ENCODE measurements around the gene SRSF4. TPM values are rescaled to one million over a fixed set of nuclear protein-coding genes. Genes with fewer than 3 reads are reported as not detected.

SRSF4 gene
- total RNA-seq, 2 donors from 2014 or later, result 86.3 to 90.3 TPM

DNA sequence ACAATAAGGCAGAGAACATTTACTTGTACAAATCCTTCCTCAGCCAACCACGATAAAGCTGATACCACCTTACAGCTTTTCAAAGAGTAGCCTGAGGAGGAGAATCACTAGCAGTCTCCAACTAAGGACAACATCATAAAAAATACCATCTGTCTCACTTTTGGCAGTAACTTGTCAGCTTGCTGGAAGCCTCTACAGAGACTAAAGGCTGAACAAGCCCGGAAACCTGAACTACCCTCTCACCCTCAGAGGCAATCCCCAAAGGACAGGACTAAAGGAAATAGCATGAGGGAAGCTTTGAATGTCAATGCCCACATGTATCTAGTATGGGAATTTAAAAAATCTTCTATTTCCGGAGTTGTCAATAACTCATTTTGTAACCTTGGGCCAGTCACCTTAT, 10.6 kb downstream of the SRSF4 start:
- no peak for DNase-seq
- Histone ChIP-seq H3K36me3 (no peaks in the 10 kb centered on the region), H3K9ac (ENCODE audit: low read depth in 2 of 2, low read length in 2 of 2) (no peak overlapping the region), H3K27ac (no peak overlapping the region), H3K27me3 (no peaks in the 10 kb centered on the region), H3K9me3 (no peaks in the 10 kb centered on the region), H3K4me1 (no peaks in the 10 kb centered on the region), H3K4me3 (no peak overlapping the region)
- intact Hi-C loops (cut with DNase I), result loop anchor here (10.0 kb wide), 1 partner anchor 46 kb away; the partner anchor contains the start of gene TMEM200B
- TF ChIP-seq, protein P1, sequence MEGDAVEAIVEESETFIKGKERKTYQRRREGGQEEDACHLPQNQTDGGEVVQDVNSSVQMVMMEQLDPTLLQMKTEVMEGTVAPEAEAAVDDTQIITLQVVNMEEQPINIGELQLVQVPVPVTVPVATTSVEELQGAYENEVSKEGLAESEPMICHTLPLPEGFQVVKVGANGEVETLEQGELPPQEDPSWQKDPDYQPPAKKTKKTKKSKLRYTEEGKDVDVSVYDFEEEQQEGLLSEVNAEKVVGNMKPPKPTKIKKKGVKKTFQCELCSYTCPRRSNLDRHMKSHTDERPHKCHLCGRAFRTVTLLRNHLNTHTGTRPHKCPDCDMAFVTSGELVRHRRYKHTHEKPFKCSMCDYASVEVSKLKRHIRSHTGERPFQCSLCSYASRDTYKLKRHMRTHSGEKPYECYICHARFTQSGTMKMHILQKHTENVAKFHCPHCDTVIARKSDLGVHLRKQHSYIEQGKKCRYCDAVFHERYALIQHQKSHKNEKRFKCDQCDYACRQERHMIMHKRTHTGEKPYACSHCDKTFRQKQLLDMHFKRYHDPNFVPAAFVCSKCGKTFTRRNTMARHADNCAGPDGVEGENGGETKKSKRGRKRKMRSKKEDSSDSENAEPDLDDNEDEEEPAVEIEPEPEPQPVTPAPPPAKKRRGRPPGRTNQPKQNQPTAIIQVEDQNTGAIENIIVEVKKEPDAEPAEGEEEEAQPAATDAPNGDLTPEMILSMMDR (IDR thresholded peaks at IDR 0.05), result no peak

DNA sequence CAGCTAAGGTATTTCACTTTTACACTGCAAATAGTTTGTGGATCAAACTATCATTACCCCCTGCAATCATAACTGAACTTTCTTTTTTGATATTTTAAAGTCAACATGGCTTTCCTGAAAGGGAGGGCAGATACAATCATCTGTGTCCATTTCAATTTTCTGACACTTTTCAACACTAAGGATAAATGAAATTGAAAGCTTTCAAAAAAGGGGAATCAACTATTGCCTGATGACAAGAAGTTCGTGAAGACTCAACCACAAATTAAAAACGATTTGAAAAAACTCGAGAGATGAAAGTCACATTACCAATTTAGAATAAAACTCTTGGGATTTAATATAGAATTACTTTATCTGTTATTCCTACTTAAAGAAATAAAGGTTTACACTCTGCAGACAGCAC, 11.7 kb downstream of the SRSF4 start:
- TF ChIP-seq, protein P1 (IDR thresholded peaks at IDR 0.05), result no peak
- Histone ChIP-seq H3K9ac (ENCODE audit: low read depth in 2 of 2, low read length in 2 of 2) (no peak overlapping the region), H3K4me1 (no peaks in the 10 kb centered on the region), H3K4me3 (no peak overlapping the region), H3K27ac (no peak overlapping the region), H3K27me3 (no peaks in the 10 kb centered on the region), H3K9me3 (no peaks in the 10 kb centered on the region), H3K36me3 (no peaks in the 10 kb centered on the region)
- DNase-seq, result no peak
- intact Hi-C loops (cut with DNase I), result loop anchor here (10.0 kb wide), 1 partner anchor 45 kb away; the partner anchor contains the start of gene TMEM200B

DNA sequence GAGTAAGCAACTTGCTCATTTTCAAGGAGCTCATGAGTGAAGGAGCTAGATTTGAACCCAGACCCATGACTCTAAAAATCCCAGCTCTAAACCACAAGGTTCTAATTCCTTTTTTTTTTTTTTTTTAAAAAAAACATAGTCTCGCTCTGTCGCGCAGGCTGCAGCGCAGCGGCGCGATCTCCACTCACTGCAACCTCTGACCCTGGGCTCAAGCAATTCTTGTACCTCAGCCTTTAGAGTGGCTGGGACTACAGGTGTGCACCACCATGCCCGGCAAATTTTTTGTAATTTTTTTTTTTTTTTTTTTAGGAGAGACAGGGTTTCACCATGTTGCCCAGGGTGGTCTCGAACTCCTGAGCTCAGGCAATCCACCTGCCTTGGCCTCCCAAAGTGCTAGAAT, 13.8 kb downstream of the SRSF4 start:
- TF ChIP-seq, protein P1 (IDR thresholded peaks at IDR 0.05), result no peak
- H3K36me3 ChIP-seq, result no peaks in the 10 kb centered on the region

DNA sequence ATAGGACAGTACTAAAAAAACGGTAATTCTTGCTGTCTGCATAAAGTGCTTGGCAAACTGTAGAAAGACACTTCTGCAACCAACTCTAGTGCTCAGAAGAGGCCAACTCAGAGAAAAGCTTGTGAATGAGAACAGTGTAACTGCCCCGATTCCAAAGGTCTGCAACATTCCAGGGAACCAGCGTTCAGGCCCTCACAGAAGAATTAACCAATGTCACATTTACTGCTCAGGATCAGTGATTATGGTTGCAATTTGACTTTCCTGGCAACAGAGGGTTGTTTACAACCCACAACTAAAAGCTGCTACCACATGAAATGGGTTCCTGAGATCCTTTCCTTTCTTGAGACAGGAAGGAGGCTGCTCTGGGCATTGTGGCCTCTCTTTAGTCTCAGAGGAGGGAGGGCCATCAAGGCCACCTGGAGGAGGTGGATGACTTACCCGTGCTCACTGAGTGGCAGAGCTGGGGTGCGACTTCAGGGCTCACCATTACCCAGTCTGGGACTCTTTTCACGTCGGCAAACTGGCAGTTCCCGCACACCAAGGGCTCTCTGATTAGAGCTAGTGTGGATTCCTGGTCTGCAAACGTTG, 15.3 kb downstream of the SRSF4 start:
- intact Hi-C loops (cut with DNase I), result no loop called here
- H3K4me3 ChIP-seq, result no peak overlapping the region
- DNase-seq, result no peak
- H3K27ac ChIP-seq, result no peak overlapping the region
- H3K36me3 ChIP-seq, result no peaks in the 10 kb centered on the region
- H3K9ac ChIP-seq (ENCODE audit: low read depth in 2 of 2, low read length in 2 of 2), result peak overlapping the region in 1 of 2 donors; percentile 15
- TF ChIP-seq, protein P1 (IDR thresholded peaks at IDR 0.05), result no peak
- peaks cover 5% of the 10 kb centered on the region for H3K4me1 ChIP-seq
- no peaks in the 10 kb centered on the region for H3K9me3 ChIP-seq
- no peaks in the 10 kb centered on the region for H3K27me3 ChIP-seq

More for the DNA sequence above, 13.8 kb downstream of the SRSF4 start:
- no peak for DNase-seq
- H3K27me3 ChIP-seq, result no peaks in the 10 kb centered on the region
- no peak overlapping the region for H3K27ac ChIP-seq
- no peak overlapping the region for H3K9ac ChIP-seq (ENCODE audit: low read depth in 2 of 2, low read length in 2 of 2)
- H3K4me1 ChIP-seq, result peaks cover 5% of the 10 kb centered on the region
- H3K4me3 ChIP-seq, result no peak overlapping the region
- no peaks in the 10 kb centered on the region for H3K9me3 ChIP-seq
- intact Hi-C loops (cut with DNase I), result no loop called here

DNA sequence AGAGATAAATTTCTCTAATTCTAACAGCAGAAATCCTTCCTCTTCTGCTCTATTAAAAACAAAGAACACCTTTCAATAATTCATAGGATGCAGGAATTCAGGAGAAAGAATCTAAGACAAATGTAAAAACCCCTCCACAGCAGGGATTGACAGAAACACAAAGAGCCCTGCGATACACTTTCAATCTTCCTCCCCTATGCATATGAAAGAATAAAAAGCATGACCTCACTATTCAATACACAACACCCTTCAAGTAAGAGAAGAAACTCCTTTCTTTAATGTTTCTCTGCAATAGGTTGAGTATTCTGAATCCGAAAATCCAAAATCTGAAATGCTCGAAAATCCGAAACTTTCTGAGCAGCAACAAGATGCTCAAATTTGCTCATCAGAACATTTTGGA, 17.1 kb downstream of the SRSF4 start:
- no peak for DNase-seq
- no peaks in the 10 kb centered on the region for H3K27me3 ChIP-seq
- no peaks in the 10 kb centered on the region for H3K9me3 ChIP-seq
- H3K36me3 ChIP-seq, result peaks cover 7% of the 10 kb centered on the region
- no peak overlapping the region for H3K27ac ChIP-seq
- H3K4me1 ChIP-seq, result peaks cover 5% of the 10 kb centered on the region
- intact Hi-C loops (cut with DNase I), result no loop called here
- no peak overlapping the region for H3K9ac ChIP-seq (ENCODE audit: low read depth in 2 of 2, low read length in 2 of 2)
- TF ChIP-seq, protein P1 (IDR thresholded peaks at IDR 0.05), result no peak
- no peak overlapping the region for H3K4me3 ChIP-seq

Data from colonic mucosa (tissue), 4 donors.